C4-2B (cell line): Measurements from ENCODE around the gene TNRC18.

Experiments
- CTCF ChIP-seq: fragments of 450-650 bp; conservative IDR thresholded peaks from 2 replicates; pipeline ENCODE4 v1.5.1; 2017; ENCODE audit warnings: mild to moderate bottlenecking
- ZFX ChIP-seq: fragments of 450-650 bp; IDR thresholded peaks from 2 replicates; pipeline ENCODE4 v1.6.1; 2017

GRCh38 chr7:5360451-5360850 lies 63.2 kb downstream of the TNRC18 start:
- no peak for TF ChIP-seq CTCF
- TF ChIP-seq ZFX = no peak
